Right lobe of liver (tissue), 4 donors: ENCODE measurements around the gene DDX52.

ENCODE experiments used
- CTCF ChIP-seq, 4 donors: fragments of 200-600 bp in 3 of 4; fragments of 450-650 bp in 1 of 4; IDR thresholded peaks; one replicate each; pipeline versions ENCODE4 v1.5.1 to v1.8.0; 2016 to 2022; ENCODE audit warnings: antibody characterized with exemption in 4 of 4, mild to moderate bottlenecking in 2 of 4
- POLR2A ChIP-seq: fragments of 450-650 bp; IDR thresholded peaks from one replicate; pipeline ENCODE4 v1.6.1; 2017; ENCODE audit warnings: antibody characterized with exemption, mild to moderate bottlenecking
- donor health status: DM: no; HTN: no; CAD: no.
- donor health status: DM: no; HTN: no; CAD: no.
- donor health status: DM: no; HTN: yes; CAD: no.

GRCh38 chr17:37671824-37672547 is 28.7 kb upstream of the DDX52 start:
- no peak for TF ChIP-seq CTCF (IDR thresholded peaks at IDR 0.05)
- TF ChIP-seq POLR2A, result no peak
